Activated T-helper 1 cell treated with anti-CD3 and anti-CD28 coated beads, Interleukin-2, amount 50 U/mL, for 16 hours (primary cell): ENCODE measurements around the gene GRID1.

ENCODE experiments used
- DNase-seq, 2 donors: peaks; one replicate each; pipeline ENCODE4 v3.0.0-alpha.2; 2020; ENCODE audit warnings: low read depth in 1 of 2, low spot score in 1 of 2

GRID1 gene

GRCh38 chr10:85611746-85612377 lies 754.7 kb downstream of the GRID1 start:
- DNase-seq, result no peak

GRCh38 chr10:85611093-85611740 lies 755.4 kb downstream of the GRID1 start:
- no peak for DNase-seq

- no peak for DNase-seq
Measured at GRCh38 chr10:85610381-85611092, 756.1 kb downstream of the GRID1 start.

- DNase-seq, result no peak
Measured at GRCh38 chr10:85609509-85609908, 757.1 kb downstream of the GRID1 start.

- no peak for DNase-seq
Measured at GRCh38 chr10:85608706-85609105, 757.9 kb downstream of the GRID1 start.

- DNase-seq, result no peak
Measured at GRCh38 chr10:85607043-85607695, 759.4 kb downstream of the GRID1 start.

GRCh38 chr10:85606401-85606800 lies 760.2 kb downstream of the GRID1 start:
- no peak for DNase-seq

- DNase-seq, result no peak
Measured at GRCh38 chr10:85604884-85605283, 761.7 kb downstream of the GRID1 start.

GRCh38 chr10:85604136-85604725 lies 762.4 kb downstream of the GRID1 start:
- no peak for DNase-seq

GRCh38 chr10:85603151-85603940 lies 763.2 kb downstream of the GRID1 start:
- DNase-seq, result no peak

- DNase-seq, result no peak
Measured at GRCh38 chr10:85602713-85603112, 763.9 kb downstream of the GRID1 start.

- no peak for DNase-seq
Measured at GRCh38 chr10:85602306-85602705, 764.3 kb downstream of the GRID1 start.

- DNase-seq, result no peak
Measured at GRCh38 chr10:85601526-85601925, 765.1 kb downstream of the GRID1 start.

GRCh38 chr10:85600744-85601081 lies 765.9 kb downstream of the GRID1 start:
- DNase-seq, result no peak

GRCh38 chr10:85600026-85600743 lies 766.4 kb downstream of the GRID1 start:
- no peak for DNase-seq

GRCh38 chr10:85599081-85599480 lies 767.5 kb downstream of the GRID1 start:
- DNase-seq, result no peak

- no peak for DNase-seq
Measured at GRCh38 chr10:85598646-85599045, 767.9 kb downstream of the GRID1 start.

GRCh38 chr10:85597006-85597405 lies 769.6 kb downstream of the GRID1 start:
- no peak for DNase-seq

- no peak for DNase-seq
Measured at GRCh38 chr10:85596389-85596788, 770.2 kb downstream of the GRID1 start.

- no peak for DNase-seq
Measured at GRCh38 chr10:85594239-85594638, 772.4 kb downstream of the GRID1 start.
